Fibroblast of lung (primary cell): ENCODE data around the gene FRS2.
"Not testable (repeated sequence)": the region's sequence is repeated elsewhere in the genome, so short reads cannot be mapped to it uniquely, and the experiment has no call there.

Source experiments
- EZH2 ChIP-seq: IDR thresholded peaks from 2 replicates; pipeline ENCODE4 v1.5.1; 2012; ENCODE audit warnings: low read length, control low read depth, mild to moderate bottlenecking; ENCODE audit errors: missing control alignments
- TF ChIP-seq, protein P1 (sequence below), 2 donors: IDR thresholded peaks in 1 of 2; conservative IDR thresholded peaks in 1 of 2; 1 replicate in 1 of 2; 2 replicates in 1 of 2; pipeline ENCODE4 v1.5.1; 2011 to 2012; ENCODE audit warnings: low read length in 2 of 2, control low read depth in 1 of 2, inconsistent platforms in 1 of 2, low read depth in 1 of 2, mild to moderate bottlenecking in 1 of 2

DNA sequence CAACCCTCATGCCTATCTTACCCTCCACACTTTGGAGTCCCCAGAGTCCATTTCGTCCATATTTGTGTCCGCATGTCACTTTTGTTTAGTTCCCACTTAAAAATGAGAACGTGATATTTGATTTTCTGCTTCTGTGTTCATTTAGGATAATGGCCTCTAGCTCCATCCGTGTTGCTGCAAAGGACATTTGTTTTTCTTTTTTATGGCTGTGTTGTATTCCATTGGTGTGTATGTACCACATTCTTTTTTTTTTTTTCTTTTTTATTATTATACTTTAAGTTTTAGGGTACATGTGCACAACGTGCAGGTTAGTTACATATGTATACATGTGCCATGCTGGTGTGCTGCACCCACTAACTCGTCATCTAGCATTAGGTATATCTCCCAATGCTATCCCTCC lies 133.4 kb downstream of the FRS2 start:
- TF ChIP-seq, protein P1, sequence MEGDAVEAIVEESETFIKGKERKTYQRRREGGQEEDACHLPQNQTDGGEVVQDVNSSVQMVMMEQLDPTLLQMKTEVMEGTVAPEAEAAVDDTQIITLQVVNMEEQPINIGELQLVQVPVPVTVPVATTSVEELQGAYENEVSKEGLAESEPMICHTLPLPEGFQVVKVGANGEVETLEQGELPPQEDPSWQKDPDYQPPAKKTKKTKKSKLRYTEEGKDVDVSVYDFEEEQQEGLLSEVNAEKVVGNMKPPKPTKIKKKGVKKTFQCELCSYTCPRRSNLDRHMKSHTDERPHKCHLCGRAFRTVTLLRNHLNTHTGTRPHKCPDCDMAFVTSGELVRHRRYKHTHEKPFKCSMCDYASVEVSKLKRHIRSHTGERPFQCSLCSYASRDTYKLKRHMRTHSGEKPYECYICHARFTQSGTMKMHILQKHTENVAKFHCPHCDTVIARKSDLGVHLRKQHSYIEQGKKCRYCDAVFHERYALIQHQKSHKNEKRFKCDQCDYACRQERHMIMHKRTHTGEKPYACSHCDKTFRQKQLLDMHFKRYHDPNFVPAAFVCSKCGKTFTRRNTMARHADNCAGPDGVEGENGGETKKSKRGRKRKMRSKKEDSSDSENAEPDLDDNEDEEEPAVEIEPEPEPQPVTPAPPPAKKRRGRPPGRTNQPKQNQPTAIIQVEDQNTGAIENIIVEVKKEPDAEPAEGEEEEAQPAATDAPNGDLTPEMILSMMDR (conservative IDR thresholded peaks at IDR 0.05 in 1 of 2, IDR thresholded peaks at IDR 0.05 in 1 of 2; ENCODE audit: low read depth in 1 of 2, low read length in 2 of 2): not testable (repeated sequence)
- TF ChIP-seq EZH2: not testable (repeated sequence)
